ENCODE results near the gene CHKA. TPM values are rescaled to one million over a fixed set of nuclear protein-coding genes. Genes with fewer than 3 reads are reported as not detected.

Gene CHKA
- total and polyA plus RNA-seq, 2 of the 8 experiments (the other 6 are each of a cell fraction or from before 2014, with no cell fraction given): 61.2 to 86.6 TPM

DNA sequence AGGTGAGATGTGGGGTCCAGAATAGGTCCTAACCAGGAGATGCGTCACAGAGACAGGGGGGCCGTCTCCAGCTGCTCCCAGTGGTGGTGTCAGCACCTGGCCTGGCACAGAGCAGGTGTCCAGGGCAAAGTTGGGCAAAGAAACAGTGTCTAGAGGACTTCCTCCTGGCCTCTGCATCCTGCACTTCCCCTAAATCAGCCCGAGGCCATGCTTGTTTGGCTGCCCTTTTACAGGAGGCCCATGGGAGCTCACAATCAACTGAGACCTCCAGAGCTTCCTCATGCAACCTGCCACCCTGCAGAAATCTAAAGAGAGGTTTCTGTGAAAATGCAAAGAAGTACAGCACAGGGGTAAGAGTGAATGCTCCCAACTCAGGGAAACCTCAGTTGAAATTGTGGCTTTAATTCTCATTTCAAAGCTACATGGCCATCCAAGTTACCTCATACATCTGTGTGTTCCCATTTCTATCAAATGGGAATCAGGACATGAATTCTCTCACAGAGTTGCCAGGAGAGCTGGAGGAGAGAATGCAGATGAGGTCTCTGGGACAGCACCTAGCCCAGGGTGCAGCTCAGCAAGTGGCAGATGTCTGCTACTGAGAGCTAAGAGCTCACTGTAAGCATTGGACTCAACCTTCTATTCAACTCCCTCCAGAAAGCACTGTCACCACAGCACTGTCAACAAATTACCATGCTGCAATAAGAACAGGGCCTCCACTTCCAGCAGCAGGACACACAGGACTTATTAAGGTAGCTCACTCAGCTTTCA lies 49.7 kb downstream of the CHKA start (continued):
- TF ChIP-seq EP300 (IDR thresholded peaks at IDR 0.05; ENCODE audit: borderline replicate concordance in 1 of 2, low read depth in 2 of 2, low read length in 2 of 2): no peak
- no peak for TF ChIP-seq NANOG (IDR thresholded peaks at IDR 0.05; ENCODE audit: insufficient read depth, low read depth, low read length, poor library complexity, severe bottlenecking)
- TF ChIP-seq SP2 (IDR thresholded peaks at IDR 0.05; ENCODE audit: low read length): no peak
- TF ChIP-seq RXRA (IDR thresholded peaks at IDR 0.05; ENCODE audit: insufficient read depth, low read depth, low read length): no peak
- TF ChIP-seq YY1 (IDR thresholded peaks at IDR 0.05; ENCODE audit: low read depth, low read length): no peak

All from H1 (cell line).